Fibroblast of villous mesenchyme (primary cell): ENCODE data around the gene ELOA2. TPM values are rescaled to one million over a fixed set of nuclear protein-coding genes. Genes with fewer than 3 reads are reported as not detected.
"Not testable (repeated sequence)": the region's sequence is repeated elsewhere in the genome, so short reads cannot be mapped to it uniquely, and the experiment has no call there.

Source experiments
- DNase-seq: peaks from one replicate; pipeline ENCODE4 v3.0.0-alpha.2; 2010; ENCODE audit warnings: low read depth
- H3K4me3 ChIP-seq: 2 replicates; pipeline ENCODE4 v1.5.1; 2011; ENCODE audit warnings: low read depth, mild to moderate bottlenecking, low read length
- total RNA-seq: library from RNA; depleted of rRNA; stranded (reverse); fragments of >200 nt; gene quantifications from 2 replicates; pipeline ENCODE4 v1.2.3, GENCODE V29; 2012
- TF ChIP-seq, protein P1 (sequence below): IDR thresholded peaks from 2 replicates; pipeline ENCODE4 v1.5.1; 2012; ENCODE audit warnings: low read depth, mild to moderate bottlenecking, low read length; ENCODE audit not compliant: insufficient read depth

ELOA2 gene
- total RNA-seq, 1 donor, result not detected

DNA sequence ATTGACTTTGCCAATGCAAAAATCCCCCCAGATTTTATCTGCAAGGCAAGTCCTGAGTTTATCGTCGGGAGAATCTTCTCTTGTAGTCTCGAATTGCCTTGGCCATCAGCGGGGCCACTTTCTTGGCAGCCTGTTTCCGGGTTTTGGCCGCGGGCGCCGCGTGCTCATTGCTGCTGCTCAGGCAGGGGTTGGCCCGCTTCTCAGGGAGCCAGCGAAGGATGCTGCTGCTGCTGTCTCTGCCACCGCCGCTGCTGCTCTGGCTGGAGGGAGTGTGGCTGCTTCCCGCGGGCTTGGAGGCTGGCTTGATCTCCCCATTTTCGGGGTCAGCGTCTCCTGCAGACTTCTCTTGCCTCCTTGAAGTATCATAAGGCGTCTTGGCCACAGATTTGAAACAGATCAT, 2.5 kb downstream of the ELOA2 start:
- no peak overlapping the region for H3K4me3 ChIP-seq
- no peak for DNase-seq
- TF ChIP-seq, protein P1, sequence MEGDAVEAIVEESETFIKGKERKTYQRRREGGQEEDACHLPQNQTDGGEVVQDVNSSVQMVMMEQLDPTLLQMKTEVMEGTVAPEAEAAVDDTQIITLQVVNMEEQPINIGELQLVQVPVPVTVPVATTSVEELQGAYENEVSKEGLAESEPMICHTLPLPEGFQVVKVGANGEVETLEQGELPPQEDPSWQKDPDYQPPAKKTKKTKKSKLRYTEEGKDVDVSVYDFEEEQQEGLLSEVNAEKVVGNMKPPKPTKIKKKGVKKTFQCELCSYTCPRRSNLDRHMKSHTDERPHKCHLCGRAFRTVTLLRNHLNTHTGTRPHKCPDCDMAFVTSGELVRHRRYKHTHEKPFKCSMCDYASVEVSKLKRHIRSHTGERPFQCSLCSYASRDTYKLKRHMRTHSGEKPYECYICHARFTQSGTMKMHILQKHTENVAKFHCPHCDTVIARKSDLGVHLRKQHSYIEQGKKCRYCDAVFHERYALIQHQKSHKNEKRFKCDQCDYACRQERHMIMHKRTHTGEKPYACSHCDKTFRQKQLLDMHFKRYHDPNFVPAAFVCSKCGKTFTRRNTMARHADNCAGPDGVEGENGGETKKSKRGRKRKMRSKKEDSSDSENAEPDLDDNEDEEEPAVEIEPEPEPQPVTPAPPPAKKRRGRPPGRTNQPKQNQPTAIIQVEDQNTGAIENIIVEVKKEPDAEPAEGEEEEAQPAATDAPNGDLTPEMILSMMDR, result no peak

DNA sequence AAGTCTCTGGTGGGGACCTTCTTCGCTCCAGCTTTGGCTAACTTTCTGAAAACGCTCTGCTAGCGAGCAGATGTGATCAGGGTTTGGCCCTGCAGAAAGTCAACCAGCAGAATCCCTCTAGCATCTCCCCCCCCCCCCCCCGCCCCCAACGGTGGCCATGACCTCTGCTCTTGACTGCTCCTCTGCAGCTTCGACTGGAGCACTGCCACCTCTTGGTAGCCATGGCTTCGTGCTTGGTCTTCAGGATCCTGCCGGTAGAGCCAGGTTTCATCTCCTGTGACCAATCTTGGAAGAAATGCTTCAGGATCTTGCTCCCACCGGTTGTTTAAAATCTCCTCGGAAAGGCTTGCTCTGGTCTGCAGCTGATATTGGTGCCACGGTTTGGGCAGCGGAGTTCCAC, 4.5 kb downstream of the ELOA2 start:
- not testable (repeated sequence) for DNase-seq, H3K4me3 ChIP-seq

DNA sequence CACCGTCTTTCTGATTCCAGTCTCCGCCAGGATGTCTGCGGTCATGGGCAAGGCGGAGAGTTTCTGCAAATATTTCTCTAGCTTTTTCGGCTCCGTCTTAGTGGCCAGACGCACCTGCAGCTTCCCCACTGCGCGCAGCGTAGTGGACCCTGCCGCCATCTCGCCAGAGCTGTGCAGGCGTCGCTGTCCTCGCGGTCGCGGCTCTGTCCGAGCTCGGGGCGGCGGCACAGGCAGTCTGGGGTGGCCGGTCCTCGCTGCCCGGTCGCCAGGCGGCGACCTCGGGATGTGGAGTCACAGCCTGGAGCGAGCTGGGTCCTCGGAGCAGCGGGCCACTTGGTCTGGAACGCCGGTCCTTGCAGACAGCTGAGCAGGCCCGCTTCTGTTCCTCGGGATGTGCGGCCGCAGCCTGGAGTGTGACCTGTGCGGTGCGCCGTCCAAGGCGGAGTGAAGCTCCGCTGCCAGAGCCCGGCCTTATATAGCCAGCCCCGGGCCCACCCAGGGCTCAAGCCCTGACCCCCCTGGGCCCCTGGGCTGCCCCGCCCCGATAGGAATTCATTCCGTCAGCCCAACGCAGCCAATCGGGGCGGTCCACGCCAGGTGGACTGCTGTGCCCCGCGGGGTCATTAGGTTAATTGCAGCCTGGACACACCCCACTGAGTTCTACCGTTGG, 5.6 kb downstream of the ELOA2 start:
- H3K4me3 ChIP-seq, DNase-seq: not testable (repeated sequence)

DNA sequence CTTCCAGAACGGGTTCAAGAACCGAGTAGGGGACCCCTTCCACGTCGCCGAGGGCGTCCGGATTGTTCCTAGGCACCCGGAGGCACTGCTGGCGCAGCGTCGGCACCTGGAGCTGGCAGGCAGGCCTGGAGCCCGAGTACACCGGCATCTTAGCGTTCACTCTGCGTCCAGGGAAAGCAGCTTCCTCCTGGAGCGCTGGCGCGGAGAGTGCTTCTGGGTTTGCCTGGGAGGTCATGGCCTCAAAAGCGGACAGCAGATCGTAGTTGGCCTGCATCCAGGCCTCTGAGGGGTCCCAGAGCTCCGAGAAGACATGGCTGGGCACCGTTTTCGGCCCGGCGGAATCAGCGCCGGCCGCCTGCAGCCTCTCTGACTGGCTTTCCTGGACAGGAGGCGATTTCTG, 6.7 kb downstream of the ELOA2 start:
- not testable (repeated sequence) for DNase-seq, H3K4me3 ChIP-seq

DNA sequence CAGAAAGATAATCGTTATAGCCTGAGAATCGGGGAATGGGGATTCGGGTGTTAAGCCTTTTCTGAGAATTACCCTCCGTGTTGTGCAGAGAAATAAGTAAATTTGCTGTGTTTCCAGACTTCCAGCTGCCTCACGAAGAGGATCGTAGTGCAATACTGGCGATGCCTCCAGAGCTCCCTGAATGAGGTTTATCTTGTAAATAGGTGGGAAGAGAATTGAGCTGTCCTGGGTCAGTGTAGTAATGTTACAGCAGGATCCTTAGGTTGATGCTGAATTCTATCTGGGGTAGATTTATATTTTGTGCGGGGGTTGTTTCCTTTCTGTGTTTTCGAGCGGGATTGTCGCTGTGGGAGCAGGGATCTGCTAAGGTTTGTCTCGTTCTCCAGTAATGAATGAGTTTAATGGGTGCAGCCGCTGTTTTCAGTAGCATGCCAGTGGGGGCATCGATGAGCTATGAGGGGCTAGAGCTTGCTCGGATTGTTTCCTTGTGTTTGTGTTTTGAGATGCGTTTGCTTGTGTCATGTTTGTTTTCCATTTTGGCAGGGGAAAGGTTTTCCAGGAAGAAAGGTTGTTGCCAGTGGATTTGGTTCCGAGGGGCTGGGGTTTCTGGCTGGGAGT, 9.8 kb downstream of the ELOA2 start:
- not testable (repeated sequence) for H3K4me3 ChIP-seq, DNase-seq

DNA sequence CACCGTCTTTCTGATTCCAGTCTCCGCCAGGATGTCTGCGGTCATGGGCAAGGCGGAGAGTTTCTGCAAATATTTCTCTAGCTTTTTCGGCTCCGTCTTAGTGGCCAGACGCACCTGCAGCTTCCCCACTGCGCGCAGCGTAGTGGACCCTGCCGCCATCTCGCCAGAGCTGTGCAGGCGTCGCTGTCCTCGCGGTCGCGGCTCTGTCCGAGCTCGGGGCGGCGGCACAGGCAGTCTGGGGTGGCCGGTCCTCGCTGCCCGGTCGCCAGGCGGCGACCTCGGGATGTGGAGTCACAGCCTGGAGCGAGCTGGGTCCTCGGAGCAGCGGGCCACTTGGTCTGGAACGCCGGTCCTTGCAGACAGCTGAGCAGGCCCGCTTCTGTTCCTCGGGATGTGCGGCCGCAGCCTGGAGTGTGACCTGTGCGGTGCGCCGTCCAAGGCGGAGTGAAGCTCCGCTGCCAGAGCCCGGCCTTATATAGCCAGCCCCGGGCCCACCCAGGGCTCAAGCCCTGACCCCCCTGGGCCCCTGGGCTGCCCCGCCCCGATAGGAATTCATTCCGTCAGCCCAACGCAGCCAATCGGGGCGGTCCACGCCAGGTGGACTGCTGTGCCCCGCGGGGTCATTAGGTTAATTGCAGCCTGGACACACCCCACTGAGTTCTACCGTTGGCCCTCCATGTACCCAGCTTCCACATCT, 11.5 kb downstream of the ELOA2 start:
- not testable (repeated sequence) for H3K4me3 ChIP-seq, DNase-seq

DNA sequence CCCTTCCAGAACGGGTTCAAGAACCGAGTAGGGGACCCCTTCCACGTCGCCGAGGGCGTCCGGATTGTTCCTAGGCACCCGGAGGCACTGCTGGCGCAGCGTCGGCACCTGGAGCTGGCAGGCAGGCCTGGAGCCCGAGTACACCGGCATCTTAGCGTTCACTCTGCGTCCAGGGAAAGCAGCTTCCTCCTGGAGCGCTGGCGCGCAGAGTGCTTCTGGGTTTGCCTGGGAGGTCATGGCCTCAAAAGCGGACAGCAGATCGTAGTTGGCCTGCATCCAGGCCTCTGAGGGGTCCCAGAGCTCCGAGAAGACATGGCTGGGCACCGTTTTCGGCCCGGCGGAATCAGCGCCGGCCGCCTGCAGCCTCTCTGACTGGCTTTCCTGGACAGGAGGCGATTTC, 12.6 kb downstream of the ELOA2 start:
- H3K4me3 ChIP-seq, DNase-seq: not testable (repeated sequence)

DNA sequence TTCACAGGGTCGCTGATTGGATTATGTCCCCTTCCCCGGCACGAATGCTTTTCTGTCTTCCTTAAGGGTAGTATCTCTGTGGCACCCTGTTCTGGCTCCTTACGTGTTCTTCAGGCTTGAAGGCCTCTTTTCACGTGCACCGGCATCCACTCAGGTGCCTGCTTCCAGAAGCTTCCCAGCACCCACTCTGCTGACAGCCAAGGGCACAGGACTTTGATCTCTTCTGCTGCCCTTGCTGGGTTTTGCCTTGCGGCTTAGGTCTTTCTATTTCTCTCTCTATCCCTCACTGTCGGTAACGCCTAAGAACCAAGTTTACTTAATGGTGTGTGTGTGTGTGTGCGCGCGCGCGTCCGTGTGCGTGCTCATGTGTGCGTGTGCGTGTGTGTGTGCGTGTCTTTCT, 14.7 kb downstream of the ELOA2 start:
- DNase-seq, H3K4me3 ChIP-seq: not testable (repeated sequence)

DNA sequence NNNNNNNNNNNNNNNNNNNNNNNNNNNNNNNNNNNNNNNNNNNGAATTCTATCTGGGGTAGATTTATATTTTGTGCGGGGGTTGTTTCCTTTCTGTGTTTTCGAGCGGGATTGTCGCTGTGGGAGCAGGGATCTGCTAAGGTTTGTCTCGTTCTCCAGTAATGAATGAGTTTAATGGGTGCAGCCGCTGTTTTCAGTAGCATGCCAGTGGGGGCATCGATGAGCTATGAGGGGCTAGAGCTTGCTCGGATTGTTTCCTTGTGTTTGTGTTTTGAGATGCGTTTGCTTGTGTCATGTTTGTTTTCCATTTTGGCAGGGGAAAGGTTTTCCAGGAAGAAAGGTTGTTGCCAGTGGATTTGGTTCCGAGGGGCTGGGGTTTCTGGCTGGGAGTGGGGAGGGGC, 15.6 kb downstream of the ELOA2 start:
- H3K4me3 ChIP-seq, DNase-seq: not testable (repeated sequence)

Other genes starting within 250 kb of the ELOA2 start
- gene PIAS2, start 118.1 kb downstream of the ELOA2 start, total RNA-seq, result 26.4 and 32.0 TPM in 2 replicates
- 1.3 and 2.9 TPM in 2 replicates for gene KATNAL2, start 118.0 kb downstream of the ELOA2 start, total RNA-seq
- 16.1 and 17.3 TPM in 2 replicates for gene HDHD2, start 114.9 kb upstream of the ELOA2 start, total RNA-seq
- gene IER3IP1, start 140.7 kb upstream of the ELOA2 start, total RNA-seq, result 24.5 and 27.6 TPM in 2 replicates
- not detected in 2 replicates for gene SKOR2, start 216.0 kb upstream of the ELOA2 start, total RNA-seq